OCI-LY1 (cell line): ENCODE results near the gene UNC5B.
"Not testable (repeated sequence)": the region's sequence is repeated elsewhere in the genome, so short reads cannot be mapped to it uniquely, and the experiment has no call there.

Experiments used
- CTCF ChIP-seq: fragments of 200-600 bp; sonication (generic), shearing (Covaris generic); IDR thresholded peaks from 2 replicates; pipeline ENCODE4 v1.5.1; 2017; ENCODE audit warnings: mild to moderate bottlenecking, antibody characterized with exemption, low read length, moderate library complexity, mixed read lengths
- EZH2 ChIP-seq: fragments of 200-600 bp; sonication (generic), shearing (Covaris generic); IDR thresholded peaks from 2 replicates; pipeline ENCODE4 v1.8.0; 2017; ENCODE audit warnings: borderline replicate concordance, mixed run types, mild to moderate bottlenecking, antibody characterized with exemption, low read length, moderate library complexity, mixed read lengths

GRCh38 chr10:71296811-71297210 lies 84.4 kb downstream of the UNC5B start:
- not testable (repeated sequence) for TF ChIP-seq CTCF, EZH2
